GM19452 (cell line): ENCODE data around the gene IGF2BP2.
"Not testable (repeated sequence)": the region's sequence is repeated elsewhere in the genome, so short reads cannot be mapped to it uniquely, and the experiment has no call there.

Source experiments
- ATAC-seq: cut with Tn5 transposase; IDR thresholded peaks from one replicate; pipeline ENCODE4 v1.9.1; 2021; ENCODE audit not compliant: unreplicated experiment

The IGF2BP2 gene

DNA sequence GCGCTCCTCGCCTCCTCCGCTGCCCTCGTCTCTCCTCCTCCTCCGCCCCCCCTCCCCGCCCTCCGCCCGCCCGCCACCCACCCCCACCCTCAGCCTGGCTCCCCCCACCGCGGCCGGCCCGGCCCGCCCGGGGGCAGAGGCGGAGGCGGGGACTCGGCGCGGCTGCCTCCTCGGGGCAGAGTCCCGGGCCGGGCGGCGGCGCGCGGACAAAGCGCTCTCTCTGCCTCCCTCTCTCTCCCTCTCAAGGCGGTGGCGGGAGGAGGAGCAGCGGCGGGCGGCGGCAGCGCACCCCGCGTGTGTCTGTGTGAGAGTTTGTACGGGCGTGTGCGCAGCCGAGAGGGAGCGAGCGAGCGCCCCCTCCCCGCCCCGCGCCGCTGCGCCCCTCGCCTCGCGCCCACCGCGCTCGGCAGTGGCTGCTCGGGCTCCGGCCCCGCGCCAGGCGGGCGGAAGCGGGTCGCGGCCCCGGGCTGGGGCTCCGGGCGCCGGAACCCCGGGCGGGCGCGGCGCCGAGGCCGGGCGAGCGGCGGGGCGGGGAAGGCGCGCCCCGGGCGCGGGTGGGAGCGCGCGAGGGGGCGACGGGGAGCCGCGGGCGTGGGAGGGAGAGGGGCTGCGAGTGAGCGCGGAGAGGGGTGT is at the start of gene IGF2BP2:
Gene IGF2BP2 (minus strand): TSS at position 37 of the 633 bp plus-strand sequence. CDS start 82 bp downstream, outside the sequence.
- peak; percentile 58 for ATAC-seq

DNA sequence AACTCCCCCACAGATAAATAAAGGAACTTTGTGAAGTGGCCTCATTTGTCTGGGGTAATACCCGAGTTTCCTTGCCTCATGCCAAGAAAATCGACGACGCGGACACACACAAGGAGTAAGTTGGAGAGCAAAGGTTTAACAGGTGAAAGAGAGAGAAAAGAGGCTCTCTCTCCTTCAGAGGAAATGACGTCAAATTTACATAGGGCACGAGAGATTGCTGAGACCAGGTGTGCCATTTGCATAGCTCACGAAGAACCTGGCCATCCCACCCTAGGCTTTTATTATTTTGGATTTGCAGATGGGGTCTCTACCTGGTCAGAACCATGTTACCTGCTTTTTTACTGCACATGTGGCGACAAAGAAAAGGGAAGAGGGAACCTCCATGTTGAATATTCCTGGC is 49.3 kb upstream of the IGF2BP2 start:
- ATAC-seq, result no peak

GRCh38 chr3:185867650-185868049 is 42.8 kb upstream of the IGF2BP2 start:
- no peak for ATAC-seq

DNA sequence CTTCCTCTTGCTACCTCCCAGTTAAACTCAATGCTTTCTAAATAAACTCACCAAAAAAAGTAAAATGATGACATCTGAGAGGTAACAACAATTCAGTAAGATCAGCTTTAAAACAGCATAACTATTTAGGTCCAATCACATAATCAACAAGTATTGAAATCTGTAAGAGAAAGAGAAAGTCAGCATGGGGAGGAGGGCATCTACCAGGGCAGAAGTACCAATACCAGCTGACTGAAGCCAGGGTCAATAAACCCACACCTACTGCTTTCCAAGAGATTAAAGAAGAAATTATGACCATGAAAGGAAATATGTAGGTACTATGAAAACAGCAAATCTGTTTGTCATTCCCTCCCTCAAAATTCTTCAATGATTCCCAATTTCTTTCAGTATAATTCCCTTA is 42.2 kb upstream of the IGF2BP2 start:
- ATAC-seq, result no peak

DNA sequence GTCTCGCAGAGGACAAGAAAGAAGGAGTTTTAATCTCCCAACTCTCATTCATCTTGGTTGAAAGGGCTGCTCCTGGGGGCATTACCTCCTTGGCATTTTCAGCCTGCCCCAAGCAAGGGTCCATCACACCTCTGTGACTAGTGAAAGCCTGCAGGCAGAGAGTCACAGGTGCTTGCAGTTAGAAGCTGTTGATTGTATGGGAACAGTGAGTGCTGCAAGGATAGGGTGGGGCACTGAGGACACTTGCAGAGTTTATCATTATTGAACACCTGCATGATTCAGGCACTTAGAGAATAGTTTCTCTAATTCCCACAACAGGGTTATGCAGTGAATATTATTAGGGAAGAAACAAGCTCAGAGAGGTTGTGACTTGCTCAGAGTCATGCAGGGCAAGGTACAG is 41.7 kb upstream of the IGF2BP2 start:
- no peak for ATAC-seq

DNA sequence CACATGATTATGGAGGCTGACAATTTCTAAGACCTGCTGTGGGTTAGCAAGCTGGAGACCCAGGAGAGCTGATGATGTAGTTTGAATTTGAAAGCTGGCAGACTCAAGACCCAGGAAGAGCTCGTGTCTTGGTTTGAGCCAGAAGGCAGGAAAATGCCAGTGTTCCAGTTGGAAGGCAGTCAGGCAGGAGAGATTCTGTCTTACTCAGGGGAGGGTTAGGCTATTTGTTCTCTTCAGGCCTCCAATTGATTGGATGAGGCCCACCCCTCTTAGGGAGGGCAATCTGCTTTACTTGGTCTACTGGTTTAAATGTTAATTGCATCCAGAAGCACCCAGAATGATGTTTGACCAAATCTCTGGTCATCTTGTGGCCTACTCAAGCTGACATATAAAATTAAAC is 40.4 kb upstream of the IGF2BP2 start:
- ATAC-seq, result no peak

DNA sequence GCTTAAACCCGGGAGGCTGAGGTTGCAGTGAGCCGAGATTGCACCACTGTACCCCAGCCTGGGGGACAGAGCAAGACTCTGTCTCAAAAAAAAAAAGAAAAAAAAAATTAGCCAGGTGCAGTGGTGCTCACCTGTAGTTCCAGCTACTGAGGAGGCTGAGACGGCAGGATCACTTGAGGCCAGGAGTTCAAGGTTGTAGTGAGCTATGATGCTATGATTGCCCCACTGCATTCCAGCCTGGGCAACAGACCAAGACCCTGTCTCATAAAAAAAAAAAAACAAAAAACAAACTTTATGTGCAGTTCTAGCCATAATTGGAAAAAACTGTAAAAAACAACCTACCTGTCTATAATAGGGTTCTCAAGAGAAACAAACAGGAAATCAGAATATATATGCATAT is 39.9 kb upstream of the IGF2BP2 start:
- no peak for ATAC-seq

DNA sequence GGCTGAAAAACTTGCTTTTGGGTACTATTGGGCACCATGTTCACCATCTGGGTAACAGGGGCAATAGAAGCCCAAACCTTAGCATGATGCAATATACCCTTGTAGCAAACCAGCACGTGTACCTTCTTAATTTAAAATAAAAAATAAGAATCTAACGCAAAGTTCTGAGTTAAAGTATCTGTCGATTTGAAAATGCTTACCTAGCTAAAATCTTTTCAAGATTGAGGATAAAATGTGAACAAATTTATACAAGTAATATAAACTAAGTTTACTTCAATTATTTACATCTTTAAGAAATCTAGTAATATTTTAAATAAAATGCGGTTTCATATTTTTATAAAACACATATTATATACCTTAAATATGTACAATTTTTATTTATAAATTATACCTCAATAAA is 38.1 kb upstream of the IGF2BP2 start:
- ATAC-seq, result no peak

DNA sequence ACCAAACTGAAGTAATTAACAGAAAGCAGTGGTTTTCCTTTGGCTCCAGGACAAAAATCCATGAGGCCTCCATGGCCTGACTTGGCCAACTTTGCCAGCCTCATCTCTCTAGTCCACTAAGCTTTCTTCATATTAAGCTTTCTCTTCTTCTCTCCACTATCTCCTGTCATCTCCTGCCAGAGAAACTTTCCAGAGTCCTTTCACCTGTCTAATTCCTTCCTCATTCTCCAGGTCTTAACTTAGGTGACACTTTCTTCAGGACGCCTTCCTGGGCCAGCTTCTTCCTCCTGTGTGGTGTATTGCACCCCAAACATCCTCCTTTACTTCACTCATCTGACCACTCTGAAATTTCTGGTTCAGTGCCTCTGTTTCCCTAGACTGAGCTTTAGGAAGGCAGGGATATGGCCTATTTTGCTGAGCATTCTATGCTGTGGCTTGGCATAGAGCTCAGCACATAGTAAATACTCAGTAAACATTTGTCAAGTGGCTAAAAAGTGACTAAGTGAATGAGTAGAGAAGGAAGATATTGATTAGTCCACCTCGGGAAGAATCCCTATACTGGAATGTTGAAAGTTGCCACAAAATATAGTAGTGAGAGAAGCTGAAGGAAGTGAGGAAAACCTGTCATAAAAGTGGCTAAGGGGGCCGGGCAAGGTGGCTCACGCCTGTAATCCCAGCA is 34.6 kb upstream of the IGF2BP2 start:
- ATAC-seq, result no peak

- no peak for ATAC-seq
Observed at GRCh38 chr3:185858502-185859225, 33.8 kb upstream of the IGF2BP2 start.

DNA sequence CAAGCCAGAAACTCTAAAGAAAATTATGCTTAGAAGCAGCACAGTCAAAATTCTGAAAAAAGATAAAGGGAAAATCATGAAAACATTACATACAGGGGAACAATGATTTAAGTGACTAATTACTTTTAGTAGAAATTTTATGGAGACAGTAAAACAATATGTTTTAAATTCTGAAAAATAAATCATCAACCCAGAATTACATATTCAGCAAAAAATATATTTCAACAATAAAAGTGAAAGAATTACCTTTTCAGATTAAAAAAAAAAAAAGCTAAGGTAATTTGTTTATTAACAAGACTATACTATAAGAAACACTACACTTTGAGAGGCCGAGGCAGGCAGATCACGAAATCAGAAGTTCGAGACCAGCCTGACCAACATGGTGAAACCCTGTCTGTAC is 32.4 kb upstream of the IGF2BP2 start:
- ATAC-seq, result no peak

- ATAC-seq, result no peak
Observed at GRCh38 chr3:185856652-185857051, 31.8 kb upstream of the IGF2BP2 start.

DNA sequence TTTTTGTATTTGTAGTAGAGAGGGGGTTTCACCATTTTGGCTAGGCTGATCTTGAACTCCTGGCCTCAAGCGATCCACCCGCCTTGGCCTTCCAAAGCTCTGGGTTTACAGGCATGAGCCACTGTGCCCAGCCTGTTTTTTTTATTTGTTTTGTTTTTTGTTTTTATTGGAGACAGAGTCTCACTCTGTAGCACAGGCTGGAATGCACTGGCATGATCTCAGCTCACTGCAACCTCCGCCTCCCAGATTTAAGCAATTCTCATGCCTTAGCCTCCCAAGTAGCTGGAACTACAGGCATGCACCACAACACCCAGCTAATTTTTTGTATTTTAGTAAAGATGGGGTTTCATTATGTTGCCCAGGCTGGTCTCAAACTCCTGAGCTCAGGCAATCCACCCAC is 28.9 kb upstream of the IGF2BP2 start:
- not testable (repeated sequence) for ATAC-seq

DNA sequence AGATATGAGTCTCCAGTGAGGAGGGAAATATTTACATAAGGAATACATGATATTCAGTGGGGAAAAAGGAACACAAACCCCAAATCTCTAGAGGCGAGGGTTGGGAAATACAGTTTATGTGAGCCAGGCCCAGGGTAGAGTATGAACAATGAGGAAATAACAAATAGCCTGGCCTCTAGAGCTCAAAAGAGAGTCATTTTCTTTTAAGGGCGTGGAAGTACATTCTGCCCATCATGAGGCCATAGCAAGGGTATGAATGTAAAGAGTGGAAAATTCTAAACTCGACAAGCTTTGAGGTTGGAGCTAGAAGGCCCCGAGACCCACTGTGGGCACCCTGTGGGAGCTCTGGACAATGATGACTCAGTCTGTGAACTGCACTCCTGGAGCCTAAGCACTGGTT is 27.8 kb upstream of the IGF2BP2 start:
- ATAC-seq, result no peak

DNA sequence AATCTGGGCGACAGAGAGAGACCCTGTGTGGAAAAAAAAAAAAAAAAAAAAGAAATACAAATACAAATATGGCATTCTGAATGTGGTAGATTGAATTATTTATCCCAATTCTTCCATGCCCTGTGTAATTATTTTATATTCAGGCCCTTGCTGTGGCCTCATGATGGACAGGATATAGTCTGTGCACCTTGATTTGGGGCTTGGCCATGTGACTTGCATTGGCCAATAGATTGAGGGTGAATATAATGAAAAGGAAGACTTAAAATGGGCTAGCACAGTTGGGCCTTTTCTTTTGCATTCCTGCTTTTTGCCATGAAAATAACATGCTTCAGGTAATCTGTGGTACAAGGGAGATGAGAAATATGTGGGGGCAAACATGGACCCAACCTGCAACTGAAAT is 27.1 kb upstream of the IGF2BP2 start:
- ATAC-seq, result no peak

- ATAC-seq, result no peak
Observed at GRCh38 chr3:185851046-185851445, 26.2 kb upstream of the IGF2BP2 start.

DNA sequence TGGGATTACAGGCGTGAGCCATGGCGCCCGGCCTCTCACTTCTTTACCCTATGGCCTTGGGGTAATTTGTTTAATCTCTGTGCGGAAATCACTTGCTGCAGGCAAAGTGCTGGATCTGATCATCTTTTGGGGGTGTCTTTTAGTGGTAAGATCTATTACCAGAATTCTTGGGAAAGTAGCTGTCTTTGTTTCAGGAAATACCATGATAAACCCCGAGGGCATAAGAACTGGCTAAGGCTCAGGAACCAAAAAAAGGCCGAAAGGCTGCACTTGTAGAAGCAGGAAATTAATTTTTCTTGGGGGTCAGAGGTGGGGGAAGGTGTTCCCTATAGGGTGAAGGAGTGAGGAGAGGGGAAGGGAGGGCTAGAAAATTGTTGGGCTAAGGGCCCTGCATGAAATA is 22.7 kb upstream of the IGF2BP2 start:
- ATAC-seq, result no peak

DNA sequence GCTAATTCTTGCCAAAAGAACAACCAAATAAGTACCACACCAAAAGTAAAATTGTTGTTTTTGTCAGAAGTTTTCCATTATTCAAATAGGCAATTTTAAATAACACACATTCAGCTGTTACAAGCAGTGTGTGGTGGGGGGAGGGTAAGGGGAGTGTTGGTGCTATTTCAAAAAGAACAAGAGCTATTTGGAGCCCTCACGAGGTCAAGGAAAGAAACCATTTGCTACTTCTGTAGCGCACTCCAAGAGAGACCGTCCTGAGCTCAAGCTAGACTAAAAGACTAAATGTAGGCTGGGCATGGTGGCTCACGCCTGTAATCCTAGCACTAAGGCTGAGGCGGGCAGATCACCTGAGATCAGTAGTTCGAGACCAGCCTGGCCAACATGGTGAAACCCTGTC is 21.2 kb upstream of the IGF2BP2 start:
- no peak for ATAC-seq

DNA sequence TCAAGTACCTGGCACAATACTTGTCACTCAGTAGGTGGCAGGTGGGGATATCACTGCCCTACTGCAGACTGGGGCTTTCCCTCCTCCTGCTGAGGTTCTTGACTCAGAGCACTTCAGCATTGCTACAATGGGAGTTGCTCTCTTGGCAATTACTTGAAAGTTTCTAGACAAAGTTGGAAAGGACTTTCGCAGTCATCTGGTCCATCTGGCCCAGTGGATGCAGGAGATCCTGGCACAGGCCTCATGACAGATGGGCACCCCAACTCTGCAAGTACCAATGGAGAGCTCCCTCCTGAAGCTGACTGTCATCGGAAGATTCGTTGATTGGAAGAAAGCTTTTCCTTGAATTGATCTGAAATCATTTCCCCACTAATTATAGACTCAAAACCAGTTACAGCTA is 19.2 kb upstream of the IGF2BP2 start:
- no peak for ATAC-seq

DNA sequence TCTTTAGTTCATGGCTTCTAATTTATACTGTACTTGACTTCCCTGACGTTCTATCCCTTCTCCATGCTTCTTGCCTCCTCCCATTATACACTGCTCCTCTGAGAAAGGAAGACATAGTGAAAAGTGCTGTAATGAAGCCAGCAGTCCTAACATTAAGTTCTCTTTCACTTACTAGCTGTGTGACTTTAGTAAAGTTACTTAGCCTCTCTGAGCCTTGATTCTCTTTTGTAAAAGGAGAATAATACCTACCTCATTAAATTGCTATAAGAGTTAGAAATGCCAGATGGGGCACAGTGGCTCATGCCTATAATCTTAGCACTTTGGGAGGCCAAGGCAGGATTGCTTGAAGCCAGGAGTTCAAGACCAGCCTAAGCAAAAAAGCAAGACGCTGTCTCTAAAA is 18.8 kb upstream of the IGF2BP2 start:
- ATAC-seq, result no peak

- ATAC-seq, result no peak
Observed at GRCh38 chr3:185843126-185843525, 18.3 kb upstream of the IGF2BP2 start.

GRCh38 chr3:185842241-185842640 is 17.4 kb upstream of the IGF2BP2 start:
- ATAC-seq, result no peak
